Keratinocyte (primary cell): Measurements from ENCODE around the gene TCEAL5. TPM values are rescaled to one million over a fixed set of nuclear protein-coding genes. Genes with fewer than 3 reads are reported as not detected.

Experiments
- DNase-seq: peaks from one replicate; pipeline ENCODE4 v3.0.0-alpha.2; 2011; ENCODE audit warnings: low read depth, missing footprints, low spot score
- FAIRE-seq: peaks from 2 replicates; lab custom pipeline; 2011; peaks lifted over from hg19 to GRCh38; lab: Jason Lieb, UNC
- H2AFZ ChIP-seq: 2 replicates; pipeline ENCODE4 v1.6.0; 2012; ENCODE audit warnings: low read length, control low read depth, inconsistent platforms; ENCODE audit not compliant: control insufficient read depth
- H3K27ac ChIP-seq: 2 replicates; pipeline ENCODE4 v1.5.1; 2011; ENCODE audit warnings: low read length; ENCODE audit not compliant: control insufficient read depth, insufficient read depth
- H3K27me3 ChIP-seq: 3 replicates; pipeline ENCODE4 v1.6.0; 2011; ENCODE audit warnings: low read length; ENCODE audit not compliant: control insufficient read depth, insufficient read depth; ENCODE audit errors: extremely low read depth
- H3K36me3 ChIP-seq, 2 experiments: 2 replicates in 1 of 2; 3 replicates in 1 of 2; pipeline ENCODE4 v1.5.1; 2011; ENCODE audit warnings: low read length in 2 of 2, mild to moderate bottlenecking in 1 of 2; ENCODE audit not compliant: control insufficient read depth in 2 of 2, insufficient read depth in 2 of 2; ENCODE audit errors: extremely low read depth in 1 of 2
- H3K4me1 ChIP-seq: 3 replicates; pipeline ENCODE4 v1.5.1; 2011; ENCODE audit warnings: low read length; ENCODE audit not compliant: control insufficient read depth, insufficient read depth; ENCODE audit errors: extremely low read depth
- H3K4me2 ChIP-seq: 3 replicates; pipeline ENCODE4 v1.6.0; 2011; ENCODE audit warnings: low read depth, low read length; ENCODE audit not compliant: control insufficient read depth, insufficient read depth; ENCODE audit errors: extremely low read depth
- H3K4me3 ChIP-seq, 3 experiments: fragments of 200-600 bp in 1 of 3; sonication (generic) in 1 of 3; 2 replicates in 2 of 3; 3 replicates in 1 of 3; pipeline ENCODE4 v1.5.1; 2011 to 2016; ENCODE audit warnings: low read length in 3 of 3, mild to moderate bottlenecking in 3 of 3, control low read depth in 2 of 3, inconsistent platforms in 1 of 3, low read depth in 1 of 3, mixed read lengths in 1 of 3, mixed run types in 1 of 3, moderate library complexity in 1 of 3; ENCODE audit not compliant: control insufficient read depth in 2 of 3, insufficient read depth in 2 of 3; ENCODE audit errors: extremely low read depth in 1 of 3
- H3K79me2 ChIP-seq: 2 replicates; pipeline ENCODE4 v1.6.0; 2012; ENCODE audit warnings: low read length; ENCODE audit not compliant: control insufficient read depth, insufficient read depth
- H3K9ac ChIP-seq: 3 replicates; pipeline ENCODE4 v1.6.0; 2011; ENCODE audit warnings: low read length; ENCODE audit not compliant: control insufficient read depth, insufficient read depth; ENCODE audit errors: extremely low read depth
- H3K9me1 ChIP-seq: 3 replicates; pipeline ENCODE4 v1.6.0; 2011; ENCODE audit warnings: low read length; ENCODE audit not compliant: control insufficient read depth, insufficient read depth; ENCODE audit errors: extremely low read depth
- H3K9me3 ChIP-seq: 2 replicates; pipeline ENCODE4 v1.5.1; 2012; ENCODE audit warnings: low read depth, low read length; ENCODE audit not compliant: control insufficient read depth
- H4K20me1 ChIP-seq: 3 replicates; pipeline ENCODE4 v1.6.0; 2011; ENCODE audit warnings: low read length; ENCODE audit not compliant: control insufficient read depth, insufficient read depth; ENCODE audit errors: extremely low read depth
- CTCF ChIP-seq, 3 experiments: IDR thresholded peaks in 1 of 3; conservative IDR thresholded peaks in 1 of 3; optimal IDR thresholded peaks in 1 of 3; 2 replicates in 2 of 3; 3 replicates in 1 of 3; pipeline versions ENCODE3 to v1.5.1; 2011; ENCODE audit warnings: low read length in 3 of 3, mild to moderate bottlenecking in 3 of 3, moderate library complexity in 2 of 3, control low read depth in 1 of 3, inconsistent platforms in 1 of 3; ENCODE audit not compliant: insufficient read depth in 2 of 3; ENCODE audit errors: extremely low read depth in 1 of 3
- EZH2 ChIP-seq: IDR thresholded peaks from one replicate; pipeline ENCODE4 v1.6.1; 2012; ENCODE audit warnings: inconsistent platforms, mild to moderate bottlenecking, low read length, moderate library complexity
- dilution Hi-C: fragments of 300-500 bp; cut with MboI; formaldehyde crosslinking; loops from one replicate; pipeline ENCODE4 v1.7.0; 2020; ENCODE audit warnings: low sequenced_read_pairs; ENCODE audit not compliant: extremely low pct_ligation_motif_present
- polyA minus RNA-seq, 3 experiments: library from RNA; depleted of rRNA, polyadenylated mRNA; stranded (reverse); fragments of >200 nt; gene quantifications; 1 replicate in 1 of 3; 2 replicates in 1 of 3; 3 replicates in 1 of 3; pipeline ENCODE4 v1.2.3, GENCODE V29; 2011
- polyA plus RNA-seq, 5 experiments: library from polyadenylated mRNA; depleted of rRNA in 3 of 5; stranded (reverse) in 3 of 5; stranded (forward) in 1 of 5; unstranded in 1 of 5; fragments of >200 nt; gene quantifications; 1 replicate in 1 of 5; 2 replicates in 3 of 5; 3 replicates in 1 of 5; pipeline versions ENCODE4 v1.2.1 to v1.2.3, GENCODE V29; 2011 to 2012; ENCODE audit warnings: missing spikeins in 2 of 5, low read depth in 1 of 5, low replicate concordance in 1 of 5

TCEAL5 gene
- not detected in 3 replicates for polyA plus RNA-seq
- polyA plus RNA-seq (2011; ENCODE audit: low read depth): not detected
- not detected in 2 replicates for polyA plus RNA-seq (2011; cell fraction: cytosol; rRNA removed)
- polyA plus RNA-seq (2011; cell fraction: nucleus; rRNA removed): not detected in 2 replicates
- polyA plus RNA-seq (2012; ENCODE audit: low replicate concordance): not detected in 2 replicates
- polyA minus RNA-seq: not detected in 3 replicates
- not detected for polyA minus RNA-seq (2011; cell fraction: cytosol; rRNA and poly(A)+ RNA removed)
- polyA minus RNA-seq (2011; cell fraction: nucleus; rRNA and poly(A)+ RNA removed): not detected in 2 replicates

GRCh38 chrX:103276581-103277002 lies at the start of gene TCEAL5:
Gene TCEAL5 (minus strand): TSS chrX:103276750. CDS start chrX:103274563, 2,187 bp downstream.
- DNase-seq (no peak), FAIRE-seq (no peak)
- no peaks in the 10 kb centered on the region for H3K79me2 ChIP-seq
- H3K4me1 ChIP-seq: no peaks in the 10 kb centered on the region
- H3K9me3 ChIP-seq: no peaks in the 10 kb centered on the region
- H4K20me1 ChIP-seq: no peaks in the 10 kb centered on the region
- H3K4me3 ChIP-seq: no peak within 1 kb of the TSS
- dilution Hi-C loops: no loop called here
- H3K27ac ChIP-seq: no peak within 1 kb of the TSS
- H2AFZ ChIP-seq: no peak within 1 kb of the TSS
- no peaks in the 10 kb centered on the region for H3K9me1 ChIP-seq
- no peaks in the 10 kb centered on the region for H3K36me3 ChIP-seq
- no peak within 1 kb of the TSS for H3K4me2 ChIP-seq
- TF ChIP-seq CTCF (optimal IDR thresholded peaks at IDR 0.05 in 1 of 3, IDR thresholded peaks at IDR 0.05 in 1 of 3, conservative IDR thresholded peaks at IDR 0.05 in 1 of 3; ENCODE audit: extremely low read depth in 1 of 3, insufficient read depth in 2 of 3, low read length in 3 of 3) (no peak), EZH2 (peak; percentile 45)
- peaks cover 35% of the 10 kb centered on the region for H3K27me3 ChIP-seq
- no peak within 1 kb of the TSS for H3K9ac ChIP-seq

- TF ChIP-seq CTCF (optimal IDR thresholded peaks at IDR 0.05 in 1 of 3, IDR thresholded peaks at IDR 0.05 in 1 of 3, conservative IDR thresholded peaks at IDR 0.05 in 1 of 3; ENCODE audit: extremely low read depth in 1 of 3, insufficient read depth in 2 of 3, low read length in 3 of 3) (no peak), EZH2 (no peak)
- dilution Hi-C loops: no loop called here
- Histone ChIP-seq H3K9me3 (no peaks in the 10 kb centered on the region), H4K20me1 (no peaks in the 10 kb centered on the region), H3K4me2 (peak overlapping the region; percentile 73), H3K4me3 (no peak overlapping the region), H3K9me1 (no peaks in the 10 kb centered on the region), H3K36me3 (no peaks in the 10 kb centered on the region), H3K9ac (no peak overlapping the region), H3K4me1 (no peaks in the 10 kb centered on the region), H3K27ac (no peak overlapping the region), H3K79me2 (no peaks in the 10 kb centered on the region), H3K27me3 (no peaks in the 10 kb centered on the region), H2AFZ (peak overlapping the region; percentile 89)
- DNase-seq (no peak), FAIRE-seq (no peak)
These were observed 34.8 kb upstream of the TCEAL5 start for GRCh38 chrX:103311399-103311780.
